ENCODE results near the gene METRNL.
"Not testable (repeated sequence)": the region's sequence is repeated elsewhere in the genome, so short reads cannot be mapped to it uniquely, and the experiment has no call there.

The METRNL gene

GRCh38 chr17:83053021-83053681 lies 26.3 kb upstream of the METRNL start:
- in situ Hi-C loops (cut with MboI; ENCODE audit: low pct_unique_long_range_greater_than_20kb, low sequenced_read_pairs, unreplicated experiment) = no loop called here
- TF ChIP-seq CTCF (IDR thresholded peaks at IDR 0.05; ENCODE audit: extremely low read depth, insufficient read depth, missing control alignments) = no peak
- DNase-seq (ENCODE audit: low spot score) = no peak

- in situ Hi-C loops (cut with MboI; ENCODE audit: low pct_unique_long_range_greater_than_20kb, low sequenced_read_pairs, unreplicated experiment) = no loop called here
- TF ChIP-seq CTCF (IDR thresholded peaks at IDR 0.05; ENCODE audit: extremely low read depth, insufficient read depth, missing control alignments) = no peak
- no peak for DNase-seq (ENCODE audit: low spot score)
Observed at GRCh38 chr17:83053739-83054451, 25.5 kb upstream of the METRNL start.

GRCh38 chr17:83054518-83055125 lies 24.8 kb upstream of the METRNL start:
- no peak for TF ChIP-seq CTCF (IDR thresholded peaks at IDR 0.05; ENCODE audit: extremely low read depth, insufficient read depth, missing control alignments)
- in situ Hi-C loops (cut with MboI; ENCODE audit: low pct_unique_long_range_greater_than_20kb, low sequenced_read_pairs, unreplicated experiment) = no loop called here
- DNase-seq (ENCODE audit: low spot score) = no peak

GRCh38 chr17:83055176-83055575 lies 24.2 kb upstream of the METRNL start:
- DNase-seq (ENCODE audit: low spot score); in situ Hi-C loops (cut with MboI; ENCODE audit: low pct_unique_long_range_greater_than_20kb, low sequenced_read_pairs, unreplicated experiment): not testable (repeated sequence)

- TF ChIP-seq CTCF (IDR thresholded peaks at IDR 0.05; ENCODE audit: extremely low read depth, insufficient read depth, missing control alignments) = no peak
- in situ Hi-C loops (cut with MboI; ENCODE audit: low pct_unique_long_range_greater_than_20kb, low sequenced_read_pairs, unreplicated experiment) = no loop called here
- no peak for DNase-seq (ENCODE audit: low spot score)
Observed at GRCh38 chr17:83055911-83056582, 23.4 kb upstream of the METRNL start.

- in situ Hi-C loops (cut with MboI; ENCODE audit: low pct_unique_long_range_greater_than_20kb, low sequenced_read_pairs, unreplicated experiment) = no loop called here
Observed at GRCh38 chr17:83056583-83057396, 22.6 kb upstream of the METRNL start.

More at GRCh38 chr17:83056583-83057396, 22.6 kb upstream of the METRNL start:
- no peak for DNase-seq (ENCODE audit: low spot score)
- no peak for TF ChIP-seq CTCF (IDR thresholded peaks at IDR 0.05; ENCODE audit: extremely low read depth, insufficient read depth, missing control alignments)
